Measurements from ENCODE around the gene TCEA3.

- TF ChIP-seq CTCF (IDR thresholded peaks at IDR 0.05) (no peak), POLR2A (IDR thresholded peaks at IDR 0.05) (no peak)
Measured at GRCh38 chr1:23380719-23381118, 43.8 kb downstream of the TCEA3 start.

Data from uterus (tissue), 2 donors.